Measurements from ENCODE around the gene BUD23.
"Not testable (repeated sequence)": the region's sequence is repeated elsewhere in the genome, so short reads cannot be mapped to it uniquely, and the experiment has no call there.

The BUD23 gene

GRCh38 chr7:73702665-73703064 lies 19.3 kb downstream of the BUD23 start:
- peaks cover 12% of the 10 kb centered on the region for H3K4me1 ChIP-seq (ENCODE audit: control insufficient read depth, low read depth, low read length)
- no peak overlapping the region for H3K4me3 ChIP-seq (ENCODE audit: low read length)
- no peak overlapping the region for H3K9ac ChIP-seq (ENCODE audit: low read length)
- no peaks in the 10 kb centered on the region for H3K9me3 ChIP-seq (ENCODE audit: control insufficient read depth, low read depth, low read length)
- H3K36me3 ChIP-seq (ENCODE audit: control insufficient read depth, low read depth, low read length), result peaks cover 12% of the 10 kb centered on the region
- H3K27ac ChIP-seq (ENCODE audit: low read length), result no peak overlapping the region
- no peaks in the 10 kb centered on the region for H3K27me3 ChIP-seq (ENCODE audit: control insufficient read depth, insufficient read depth, low read length)

- Histone ChIP-seq H3K27ac (ENCODE audit: low read length) (no peak overlapping the region), H3K4me1 (ENCODE audit: control insufficient read depth, low read depth, low read length) (peaks cover 12% of the 10 kb centered on the region), H3K36me3 (ENCODE audit: control insufficient read depth, low read depth, low read length) (peaks cover 8% of the 10 kb centered on the region), H3K4me3 (ENCODE audit: low read length) (peak overlapping the region; percentile 54), H3K9me3 (ENCODE audit: control insufficient read depth, low read depth, low read length) (no peaks in the 10 kb centered on the region), H3K9ac (ENCODE audit: low read length) (no peak overlapping the region), H3K27me3 (ENCODE audit: control insufficient read depth, insufficient read depth, low read length) (no peaks in the 10 kb centered on the region)
Observed at GRCh38 chr7:73703225-73703624, 19.8 kb downstream of the BUD23 start.

GRCh38 chr7:73703757-73704639 lies 20.6 kb downstream of the BUD23 start:
- Histone ChIP-seq H3K9ac (ENCODE audit: low read length) (no peak overlapping the region), H3K4me3 (ENCODE audit: low read length) (peak overlapping the region; percentile 54), H3K36me3 (ENCODE audit: control insufficient read depth, low read depth, low read length) (peaks cover 2% of the 10 kb centered on the region), H3K27me3 (ENCODE audit: control insufficient read depth, insufficient read depth, low read length) (no peaks in the 10 kb centered on the region), H3K4me1 (ENCODE audit: control insufficient read depth, low read depth, low read length) (peaks cover 12% of the 10 kb centered on the region), H3K27ac (ENCODE audit: low read length) (no peak overlapping the region), H3K9me3 (ENCODE audit: control insufficient read depth, low read depth, low read length) (no peaks in the 10 kb centered on the region)

GRCh38 chr7:73704640-73705550 lies 21.5 kb downstream of the BUD23 start:
- peaks cover 12% of the 10 kb centered on the region for H3K4me1 ChIP-seq (ENCODE audit: control insufficient read depth, low read depth, low read length)
- H3K9ac ChIP-seq (ENCODE audit: low read length), result no peak overlapping the region
- H3K27me3 ChIP-seq (ENCODE audit: control insufficient read depth, insufficient read depth, low read length), result no peaks in the 10 kb centered on the region
- no peak overlapping the region for H3K4me3 ChIP-seq (ENCODE audit: low read length)
- no peaks in the 10 kb centered on the region for H3K9me3 ChIP-seq (ENCODE audit: control insufficient read depth, low read depth, low read length)
- no peaks in the 10 kb centered on the region for H3K36me3 ChIP-seq (ENCODE audit: control insufficient read depth, low read depth, low read length)
- H3K27ac ChIP-seq (ENCODE audit: low read length), result no peak overlapping the region

- no peaks in the 10 kb centered on the region for H3K36me3 ChIP-seq (ENCODE audit: control insufficient read depth, low read depth, low read length)
- H3K27me3 ChIP-seq (ENCODE audit: control insufficient read depth, insufficient read depth, low read length), result no peaks in the 10 kb centered on the region
Observed at GRCh38 chr7:73705551-73705920, 22.1 kb downstream of the BUD23 start.

GRCh38 chr7:73706126-73707044 lies 23.0 kb downstream of the BUD23 start:
- H3K9ac ChIP-seq (ENCODE audit: low read length), result no peak overlapping the region
- H3K27ac ChIP-seq (ENCODE audit: low read length), result no peak overlapping the region
- peaks cover 12% of the 10 kb centered on the region for H3K4me1 ChIP-seq (ENCODE audit: control insufficient read depth, low read depth, low read length)

More at GRCh38 chr7:73705551-73705920, 22.1 kb downstream of the BUD23 start:
- Histone ChIP-seq H3K9me3 (ENCODE audit: control insufficient read depth, low read depth, low read length) (no peaks in the 10 kb centered on the region), H3K9ac (ENCODE audit: low read length) (no peak overlapping the region), H3K4me1 (ENCODE audit: control insufficient read depth, low read depth, low read length) (peaks cover 12% of the 10 kb centered on the region), H3K27ac (ENCODE audit: low read length) (no peak overlapping the region), H3K4me3 (ENCODE audit: low read length) (no peak overlapping the region)

GRCh38 chr7:73707045-73707631 lies 23.7 kb downstream of the BUD23 start:
- Histone ChIP-seq H3K36me3 (ENCODE audit: control insufficient read depth, low read depth, low read length) (no peaks in the 10 kb centered on the region), H3K4me1 (ENCODE audit: control insufficient read depth, low read depth, low read length) (peaks cover 12% of the 10 kb centered on the region), H3K27ac (ENCODE audit: low read length) (no peak overlapping the region), H3K9ac (ENCODE audit: low read length) (no peak overlapping the region), H3K4me3 (ENCODE audit: low read length) (no peak overlapping the region), H3K27me3 (ENCODE audit: control insufficient read depth, insufficient read depth, low read length) (no peaks in the 10 kb centered on the region), H3K9me3 (ENCODE audit: control insufficient read depth, low read depth, low read length) (no peaks in the 10 kb centered on the region)

More at GRCh38 chr7:73706126-73707044, 23.0 kb downstream of the BUD23 start:
- H3K9me3 ChIP-seq (ENCODE audit: control insufficient read depth, low read depth, low read length), result no peaks in the 10 kb centered on the region
- H3K27me3 ChIP-seq (ENCODE audit: control insufficient read depth, insufficient read depth, low read length), result no peaks in the 10 kb centered on the region
- no peaks in the 10 kb centered on the region for H3K36me3 ChIP-seq (ENCODE audit: control insufficient read depth, low read depth, low read length)
- no peak overlapping the region for H3K4me3 ChIP-seq (ENCODE audit: low read length)

GRCh38 chr7:73708961-73709549 lies 25.7 kb downstream of the BUD23 start:
- Histone ChIP-seq H3K27ac (ENCODE audit: low read length) (no peak overlapping the region), H3K4me1 (ENCODE audit: control insufficient read depth, low read depth, low read length) (peaks cover 5% of the 10 kb centered on the region), H3K4me3 (ENCODE audit: low read length) (no peak overlapping the region), H3K36me3 (ENCODE audit: control insufficient read depth, low read depth, low read length) (no peaks in the 10 kb centered on the region), H3K9me3 (ENCODE audit: control insufficient read depth, low read depth, low read length) (no peaks in the 10 kb centered on the region), H3K9ac (ENCODE audit: low read length) (no peak overlapping the region), H3K27me3 (ENCODE audit: control insufficient read depth, insufficient read depth, low read length) (no peaks in the 10 kb centered on the region)

GRCh38 chr7:73712773-73713172 lies 29.4 kb downstream of the BUD23 start:
- no peak overlapping the region for H3K27ac ChIP-seq (ENCODE audit: low read length)
- H3K4me3 ChIP-seq (ENCODE audit: low read length), result no peak overlapping the region
- H3K9me3 ChIP-seq (ENCODE audit: control insufficient read depth, low read depth, low read length), result no peaks in the 10 kb centered on the region
- peaks cover under 1% of the 10 kb centered on the region for H3K27me3 ChIP-seq (ENCODE audit: control insufficient read depth, insufficient read depth, low read length)
- H3K36me3 ChIP-seq (ENCODE audit: control insufficient read depth, low read depth, low read length), result no peaks in the 10 kb centered on the region
- no peaks in the 10 kb centered on the region for H3K4me1 ChIP-seq (ENCODE audit: control insufficient read depth, low read depth, low read length)
- H3K9ac ChIP-seq (ENCODE audit: low read length), result no peak overlapping the region

GRCh38 chr7:73713319-73713718 lies 29.9 kb downstream of the BUD23 start:
- H3K4me1 ChIP-seq (ENCODE audit: control insufficient read depth, low read depth, low read length), result not testable (repeated sequence)

More at GRCh38 chr7:73713319-73713718, 29.9 kb downstream of the BUD23 start:
- not testable (repeated sequence) for H3K4me3 ChIP-seq (ENCODE audit: low read length); H3K27ac ChIP-seq (ENCODE audit: low read length); H3K9ac ChIP-seq (ENCODE audit: low read length); H3K36me3 ChIP-seq (ENCODE audit: control insufficient read depth, low read depth, low read length); H3K9me3 ChIP-seq (ENCODE audit: control insufficient read depth, low read depth, low read length); H3K27me3 ChIP-seq (ENCODE audit: control insufficient read depth, insufficient read depth, low read length)
